ENCODE data around the gene MAGI1.

The MAGI1 gene

DNA sequence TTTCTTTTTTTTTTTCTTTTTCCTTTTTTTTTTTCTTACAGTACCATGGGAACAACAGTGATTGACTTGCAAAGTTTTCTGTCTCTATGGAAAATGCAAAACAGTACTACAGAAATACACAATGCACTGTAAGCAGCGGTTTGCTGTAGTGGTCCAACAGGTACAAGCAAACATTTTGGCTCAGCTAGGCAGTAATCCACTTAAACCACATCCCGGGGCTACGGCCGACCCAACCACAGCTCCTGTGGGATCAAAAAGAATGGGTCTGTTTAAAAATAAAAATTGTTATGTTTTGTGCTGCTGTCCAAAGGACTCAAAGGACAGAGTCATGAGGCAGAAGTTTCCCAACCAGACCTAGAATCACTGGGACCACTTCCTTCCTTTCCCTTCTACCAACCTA, 683.8 kb downstream of the MAGI1 start:
- DNase-seq (ENCODE audit: extremely low spot score), result no peak
- ChIA-PET CTCF (interaction anchor here (0.9 to 1.5 kb wide), 3 partner anchors 8 to 15 kb away, joined by 3 to 7 read pairs (median 4); no protein-coding TSS in a partner anchor), POLR2A (no interaction called here)
- TF ChIP-seq, protein P1, sequence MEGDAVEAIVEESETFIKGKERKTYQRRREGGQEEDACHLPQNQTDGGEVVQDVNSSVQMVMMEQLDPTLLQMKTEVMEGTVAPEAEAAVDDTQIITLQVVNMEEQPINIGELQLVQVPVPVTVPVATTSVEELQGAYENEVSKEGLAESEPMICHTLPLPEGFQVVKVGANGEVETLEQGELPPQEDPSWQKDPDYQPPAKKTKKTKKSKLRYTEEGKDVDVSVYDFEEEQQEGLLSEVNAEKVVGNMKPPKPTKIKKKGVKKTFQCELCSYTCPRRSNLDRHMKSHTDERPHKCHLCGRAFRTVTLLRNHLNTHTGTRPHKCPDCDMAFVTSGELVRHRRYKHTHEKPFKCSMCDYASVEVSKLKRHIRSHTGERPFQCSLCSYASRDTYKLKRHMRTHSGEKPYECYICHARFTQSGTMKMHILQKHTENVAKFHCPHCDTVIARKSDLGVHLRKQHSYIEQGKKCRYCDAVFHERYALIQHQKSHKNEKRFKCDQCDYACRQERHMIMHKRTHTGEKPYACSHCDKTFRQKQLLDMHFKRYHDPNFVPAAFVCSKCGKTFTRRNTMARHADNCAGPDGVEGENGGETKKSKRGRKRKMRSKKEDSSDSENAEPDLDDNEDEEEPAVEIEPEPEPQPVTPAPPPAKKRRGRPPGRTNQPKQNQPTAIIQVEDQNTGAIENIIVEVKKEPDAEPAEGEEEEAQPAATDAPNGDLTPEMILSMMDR (IDR thresholded peaks at IDR 0.05; ENCODE audit: control extremely low read depth, extremely low read depth, low read depth, missing control alignments), result no peak

DNA sequence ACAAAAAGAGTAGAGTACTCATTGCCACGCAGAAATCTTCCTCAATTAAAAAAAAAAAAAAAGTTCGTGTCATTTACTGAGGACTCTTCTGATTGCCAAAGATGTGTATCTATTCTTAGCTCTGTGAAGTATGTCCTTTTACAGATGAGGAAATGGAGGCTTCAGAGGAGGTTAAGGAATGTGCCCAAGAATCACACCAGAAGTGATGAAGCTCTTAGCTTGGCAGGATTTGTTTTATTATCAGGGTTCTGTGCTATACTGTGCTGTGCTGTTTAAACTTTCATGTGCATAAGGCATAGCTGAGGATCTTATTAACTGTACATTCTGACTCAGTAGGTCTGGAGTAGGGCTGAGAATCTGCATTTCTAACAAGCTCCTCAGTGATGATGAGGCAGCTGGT, 685.8 kb downstream of the MAGI1 start:
- ChIA-PET POLR2A (no interaction called here), CTCF (no interaction called here)
- TF ChIP-seq, protein P1 (IDR thresholded peaks at IDR 0.05; ENCODE audit: control extremely low read depth, extremely low read depth, low read depth, missing control alignments), result no peak
- DNase-seq (ENCODE audit: extremely low spot score), result no peak

- TF ChIP-seq, protein P1 (IDR thresholded peaks at IDR 0.05; ENCODE audit: control extremely low read depth, extremely low read depth, low read depth, missing control alignments), result no peak
- no peak for DNase-seq (ENCODE audit: extremely low spot score)
- ChIA-PET CTCF (interaction anchor here (1.0 kb wide), 1 partner anchor 17 kb away, joined by 3 read pairs; no protein-coding TSS in a partner anchor), POLR2A (no interaction called here)
Measured at GRCh38 chr3:65351753-65352152, 687.0 kb downstream of the MAGI1 start.

DNA sequence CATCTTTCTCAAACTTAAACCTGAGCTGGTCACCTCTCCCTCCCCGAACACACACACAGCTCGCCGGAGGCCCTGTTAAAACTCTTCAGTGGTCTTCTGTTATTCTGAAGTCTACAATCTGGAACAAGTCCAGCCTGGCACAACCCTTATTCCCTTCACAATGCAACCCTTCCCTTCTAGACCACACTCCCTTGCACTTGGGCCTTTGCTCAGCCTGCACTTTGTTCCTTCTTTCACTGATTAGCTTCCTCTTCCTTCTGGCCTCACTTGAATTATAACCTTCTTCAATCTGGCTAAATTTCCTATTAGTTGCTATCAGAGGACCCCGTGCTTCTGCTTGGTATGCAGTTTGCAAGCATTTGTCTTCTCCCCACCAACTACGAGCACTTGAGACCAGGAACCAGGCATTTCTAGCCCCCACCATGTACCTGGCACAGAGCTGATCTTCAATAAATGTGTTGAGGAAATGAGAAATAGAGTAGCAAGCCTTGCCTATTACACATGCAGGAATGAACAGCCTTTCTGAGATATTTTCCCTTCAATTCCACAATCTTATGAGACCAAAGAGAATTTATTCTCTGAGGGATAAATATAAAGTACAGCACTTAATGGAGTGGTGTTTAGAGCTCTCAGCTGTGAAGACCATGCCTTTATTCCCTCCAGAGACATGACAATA, 687.8 kb downstream of the MAGI1 start:
- ChIA-PET CTCF (interaction anchor here (0.8 to 1.0 kb wide), 2 partner anchors 9 to 17 kb away, joined by 3 read pairs; no protein-coding TSS in a partner anchor), POLR2A (no interaction called here)
- TF ChIP-seq, protein P1 (IDR thresholded peaks at IDR 0.05; ENCODE audit: control extremely low read depth, extremely low read depth, low read depth, missing control alignments), result no peak
- no peak for DNase-seq (ENCODE audit: extremely low spot score)

GRCh38 chr3:65348398-65348995, 690.2 kb downstream of the MAGI1 start:
- TF ChIP-seq, protein P1 (IDR thresholded peaks at IDR 0.05; ENCODE audit: control extremely low read depth, extremely low read depth, low read depth, missing control alignments), result no peak
- CTCF ChIA-PET, result interaction anchor here (1.3 kb wide), 1 partner anchor 19 kb away, joined by 4 read pairs; no protein-coding TSS in a partner anchor

GRCh38 chr3:65347166-65347565, 691.6 kb downstream of the MAGI1 start:
- TF ChIP-seq, protein P1 (IDR thresholded peaks at IDR 0.05; ENCODE audit: control extremely low read depth, extremely low read depth, low read depth, missing control alignments), result no peak
- ChIA-PET CTCF (interaction anchor here (1.3 kb wide), 1 partner anchor 18 kb away, joined by 4 read pairs; no protein-coding TSS in a partner anchor), POLR2A (no interaction called here)
- DNase-seq (ENCODE audit: extremely low spot score), result no peak

More at GRCh38 chr3:65348398-65348995, 690.2 kb downstream of the MAGI1 start:
- POLR2A ChIA-PET, result interaction anchor here (0.6 kb wide), 1 partner anchor 77 kb away, joined by 4 read pairs; no protein-coding TSS in a partner anchor
- DNase-seq (ENCODE audit: extremely low spot score), result no peak

Data from GM10248 (cell line).